HG02840 (cell line): ENCODE measurements around the gene PLPPR2.
"Not testable (repeated sequence)": the region's sequence is repeated elsewhere in the genome, so short reads cannot be mapped to it uniquely, and the experiment has no call there.

ENCODE experiments used
- ATAC-seq: cut with Tn5 transposase; IDR thresholded peaks from one replicate; pipeline ENCODE4 v1.9.1; 2021; ENCODE audit warnings: mild to moderate bottlenecking, moderate library complexity, moderate number of reproducible peaks; ENCODE audit not compliant: unreplicated experiment, low FRiP score

PLPPR2 gene

DNA sequence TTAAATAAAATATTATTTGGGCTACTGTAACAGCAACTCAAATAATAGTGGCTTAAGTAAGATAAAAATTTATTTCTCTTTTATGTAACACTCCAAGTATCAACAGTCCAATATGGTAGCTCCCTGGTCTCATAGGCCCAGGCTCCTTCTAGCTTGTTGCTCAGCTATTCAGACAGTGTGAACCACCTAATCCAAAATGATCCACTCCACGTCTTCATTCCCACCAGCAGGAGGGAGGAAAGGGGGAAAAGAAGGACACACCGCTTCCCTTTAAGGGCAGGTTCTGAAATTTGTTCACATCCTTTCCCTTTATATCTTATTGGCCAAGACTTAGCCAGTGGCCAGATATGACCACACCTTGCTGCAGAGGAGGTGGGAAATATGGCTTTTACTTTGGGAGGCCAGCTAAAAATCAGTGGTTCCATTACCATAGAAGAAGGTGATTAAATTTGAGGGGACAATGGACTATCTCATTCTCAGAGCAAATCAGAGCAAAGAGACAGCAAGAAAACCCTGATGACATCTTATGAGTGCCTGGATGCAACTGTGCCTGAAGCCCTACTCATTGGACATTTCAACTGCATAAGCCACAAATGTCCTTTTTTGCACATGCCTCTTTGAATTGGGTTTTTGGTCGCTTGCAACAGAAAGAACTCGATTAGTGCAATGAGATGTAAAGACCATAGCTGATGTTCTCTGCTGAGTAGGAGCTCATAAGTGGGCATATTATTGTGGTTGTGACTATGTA lies 35.9 kb downstream of the PLPPR2 start:
- ATAC-seq: no peak

DNA sequence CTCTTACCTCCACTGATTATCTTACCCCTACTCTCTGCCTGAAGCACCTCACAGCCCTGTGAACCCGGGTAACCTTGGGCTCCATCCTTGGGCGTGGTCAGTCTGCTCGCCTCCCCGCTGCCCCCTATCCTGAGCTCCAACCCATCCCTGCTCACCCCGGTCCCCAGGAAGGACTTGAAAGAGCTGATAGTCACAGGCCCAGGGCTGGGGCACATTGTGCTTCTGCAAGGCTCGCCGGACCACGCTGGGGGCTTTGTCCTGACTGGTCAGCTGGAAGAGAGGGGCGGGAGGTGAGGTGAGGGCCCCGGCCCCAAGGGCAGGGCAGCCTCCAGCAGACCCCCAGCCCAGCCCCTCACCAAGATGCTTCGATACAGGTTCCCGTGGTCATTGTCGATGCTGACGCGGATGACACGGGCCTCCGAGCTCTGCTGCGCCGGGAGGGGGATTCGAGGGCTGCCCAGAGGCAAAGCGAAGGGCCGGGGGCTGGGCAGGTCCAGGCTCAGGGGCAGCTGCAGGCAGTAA lies 41.9 kb downstream of the PLPPR2 start:
- no peak for ATAC-seq

DNA sequence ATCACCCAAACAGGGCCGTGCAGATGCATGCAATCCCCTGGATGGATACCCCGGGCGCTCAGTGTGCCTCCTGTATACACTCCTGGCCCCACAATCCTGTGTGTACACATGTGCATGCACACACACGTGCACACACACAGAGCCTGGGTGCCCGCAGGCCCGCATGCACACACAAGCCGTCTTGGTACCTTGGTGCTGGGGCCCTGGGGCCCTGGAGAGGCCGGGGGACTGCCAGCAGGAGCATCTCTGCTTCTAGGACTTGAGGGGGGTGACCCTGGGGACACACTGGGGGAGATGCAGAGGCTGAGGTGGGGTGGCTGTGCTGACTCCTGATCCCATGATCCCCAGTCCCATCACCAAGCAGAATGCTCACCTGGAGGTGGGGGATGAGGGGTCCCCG lies 44.4 kb downstream of the PLPPR2 start:
- ATAC-seq: no peak

GRCh38 chr19:11400798-11401197 lies 45.6 kb downstream of the PLPPR2 start:
- ATAC-seq: no peak

GRCh38 chr19:11401808-11402543 lies 46.7 kb downstream of the PLPPR2 start:
- no peak for ATAC-seq

DNA sequence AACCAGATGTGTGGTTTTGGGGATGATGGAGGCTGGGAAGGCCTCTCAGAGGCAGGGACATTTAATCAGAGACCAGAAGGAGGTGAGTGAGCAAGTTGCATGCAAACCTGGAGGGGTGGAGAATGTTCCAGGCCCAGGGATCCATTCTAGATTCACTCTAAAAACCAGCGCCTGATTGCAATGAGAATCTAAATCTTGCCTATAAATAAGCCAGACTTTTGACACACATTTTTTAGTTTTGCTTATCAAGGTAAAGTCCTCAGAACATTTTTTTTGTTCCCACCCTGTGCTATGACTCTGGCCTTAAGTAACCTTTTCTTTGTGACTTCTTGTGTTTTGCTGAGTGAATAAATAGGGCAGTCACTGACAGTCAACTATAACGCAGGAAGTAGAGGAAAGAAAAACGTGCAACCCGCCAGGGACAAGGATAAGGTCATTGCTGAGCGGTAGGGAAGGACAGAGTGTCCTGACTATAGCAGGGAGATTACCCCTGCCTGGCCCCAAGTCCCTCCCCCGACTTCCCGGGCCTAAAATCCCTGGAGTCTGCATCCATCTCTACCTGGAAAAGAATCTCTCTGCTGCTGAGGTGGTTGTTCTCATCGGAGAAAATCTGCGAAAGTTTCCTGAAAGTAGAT lies 49.5 kb downstream of the PLPPR2 start:
- ATAC-seq: no peak

GRCh38 chr19:11405846-11406643 lies 50.8 kb downstream of the PLPPR2 start:
- ATAC-seq: no peak

GRCh38 chr19:11406703-11407236 lies 51.5 kb downstream of the PLPPR2 start:
- ATAC-seq: not testable (repeated sequence)

- no peak for ATAC-seq
Observed at GRCh38 chr19:11408591-11408990, 53.4 kb downstream of the PLPPR2 start.

DNA sequence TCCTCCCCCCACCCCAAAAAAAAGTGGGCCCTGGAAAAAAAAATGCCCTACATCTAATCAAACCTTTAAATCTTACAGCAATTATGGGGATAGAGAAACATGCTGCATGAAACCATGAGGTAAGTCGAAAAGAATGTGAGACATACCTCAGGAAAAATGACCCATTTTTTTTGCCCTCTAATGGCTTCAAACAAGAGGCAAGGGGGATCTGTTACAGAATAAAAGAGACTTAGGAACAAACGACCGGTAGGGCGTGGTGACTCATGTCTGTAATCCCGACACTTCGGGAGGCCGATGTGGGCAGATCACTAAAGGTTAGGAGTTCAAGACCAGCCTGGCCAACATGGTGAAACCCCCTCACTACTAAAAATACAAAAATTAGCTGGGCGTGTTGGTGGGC lies 55.5 kb downstream of the PLPPR2 start:
- no peak for ATAC-seq

DNA sequence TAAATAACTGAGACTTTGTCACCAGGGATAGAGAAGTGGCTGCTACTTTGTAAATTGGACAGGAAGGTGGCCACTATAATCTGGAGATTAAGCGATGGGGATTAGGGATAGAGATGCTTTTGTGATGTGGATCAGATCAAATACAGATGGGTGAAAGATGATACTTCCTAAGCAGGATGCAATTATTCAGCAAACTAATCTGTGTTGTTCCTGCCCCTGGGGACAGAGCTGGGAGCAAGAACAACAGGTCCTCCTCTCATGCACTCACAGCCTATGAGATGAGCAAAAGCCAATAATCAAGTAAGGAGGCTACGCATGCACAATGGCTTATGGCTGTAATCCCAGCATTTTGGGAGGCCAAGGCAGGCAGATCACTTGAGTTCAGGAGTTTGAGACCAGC lies 59.3 kb downstream of the PLPPR2 start:
- no peak for ATAC-seq
